ACC112 (cell line): ENCODE measurements around the gene SLC8A1.

Experiments used
- H2AFZ ChIP-seq: fragments of 200-600 bp; sonication (generic); one replicate; pipeline ENCODE4 v1.6.0; 2017; ENCODE audit warnings: antibody characterized with exemption, low read length; ENCODE audit not compliant: unreplicated experiment
- H3K27ac ChIP-seq: fragments of 200-600 bp; sonication (generic); 2 replicates; pipeline ENCODE4 v1.5.1; 2014; ENCODE audit warnings: low read depth, mild to moderate bottlenecking, antibody characterized with exemption, low read length, moderate library complexity
- H3K27me3 ChIP-seq: fragments of 200-600 bp; sonication (generic); 2 replicates; pipeline ENCODE4 v1.6.1; 2014; ENCODE audit warnings: mild to moderate bottlenecking, antibody characterized with exemption, low read length, moderate library complexity, mixed read lengths; ENCODE audit not compliant: insufficient read depth
- H3K36me3 ChIP-seq: fragments of 200-600 bp; sonication (generic); 2 replicates; pipeline ENCODE4 v1.6.1; 2016; ENCODE audit warnings: mild to moderate bottlenecking, antibody characterized with exemption, low read length, moderate library complexity, mixed read lengths; ENCODE audit not compliant: insufficient read depth
- H3K4me1 ChIP-seq: fragments of 200-600 bp; sonication (generic); one replicate; pipeline ENCODE4 v1.6.1; 2016; ENCODE audit warnings: low read length, mixed read lengths; ENCODE audit not compliant: insufficient read depth, unreplicated experiment, control insufficient read depth
- H3K4me3 ChIP-seq: fragments of 200-600 bp; sonication (generic); 2 replicates; pipeline ENCODE4 v1.5.1; 2014; ENCODE audit warnings: mild to moderate bottlenecking, low read depth, low read length
- H3K79me2 ChIP-seq: fragments of 200-600 bp; sonication (generic); one replicate; pipeline ENCODE4 v1.6.0; 2016; ENCODE audit warnings: low read length; ENCODE audit not compliant: control insufficient read depth, unreplicated experiment, insufficient read depth

SLC8A1 gene

DNA sequence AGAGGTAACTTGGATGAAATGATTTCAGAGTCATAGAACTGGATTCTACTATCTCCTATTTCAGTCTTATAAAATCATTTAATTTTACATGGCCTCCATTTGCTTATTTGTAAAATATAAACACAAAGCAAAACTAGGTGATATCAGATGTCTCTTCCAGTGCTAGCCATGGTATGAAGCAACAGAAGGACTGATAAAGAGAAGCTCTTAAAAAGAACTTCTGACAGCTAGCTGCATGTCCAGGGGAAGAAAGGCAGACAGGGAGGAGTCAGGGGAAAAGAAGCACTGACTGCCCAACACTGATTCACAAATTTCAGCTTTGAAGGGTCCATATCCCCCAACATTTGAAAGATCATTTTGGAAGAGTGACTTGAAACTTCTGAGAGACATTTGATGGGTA is 6.4 kb downstream of the SLC8A1 start:
- H3K4me1 ChIP-seq = peaks cover 9% of the 10 kb centered on the region
- H3K27ac ChIP-seq = no peak overlapping the region
- H3K36me3 ChIP-seq = no peaks in the 10 kb centered on the region
- H2AFZ ChIP-seq = no peak overlapping the region
- no peaks in the 10 kb centered on the region for H3K27me3 ChIP-seq
- H3K79me2 ChIP-seq = peaks cover 10% of the 10 kb centered on the region
- H3K4me3 ChIP-seq = no peak overlapping the region

DNA sequence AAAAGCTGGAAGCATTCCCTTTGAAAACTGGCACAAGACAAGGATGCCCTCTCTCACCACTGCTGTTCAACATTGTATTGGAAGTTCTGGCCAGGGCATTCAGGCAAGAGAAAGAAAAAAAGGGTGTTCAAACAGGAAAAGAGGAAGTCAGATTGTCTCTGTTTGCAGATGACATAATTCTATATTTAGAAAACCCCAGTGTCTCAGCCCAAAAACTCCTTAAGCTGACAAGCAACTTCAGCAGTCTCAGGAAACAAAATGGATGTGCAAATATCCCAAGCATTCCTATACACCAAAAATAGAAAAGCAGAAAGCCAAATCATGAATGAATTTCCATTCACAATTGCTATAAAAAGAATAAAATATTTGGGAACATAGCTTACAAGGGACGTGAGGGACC is 11.1 kb downstream of the SLC8A1 start:
- H3K79me2 ChIP-seq = peaks cover 4% of the 10 kb centered on the region
- H3K4me1 ChIP-seq = peaks cover 27% of the 10 kb centered on the region
- no peak overlapping the region for H3K27ac ChIP-seq
- no peaks in the 10 kb centered on the region for H3K27me3 ChIP-seq
- H2AFZ ChIP-seq = no peak overlapping the region
- no peaks in the 10 kb centered on the region for H3K36me3 ChIP-seq
- H3K4me3 ChIP-seq = no peak overlapping the region

DNA sequence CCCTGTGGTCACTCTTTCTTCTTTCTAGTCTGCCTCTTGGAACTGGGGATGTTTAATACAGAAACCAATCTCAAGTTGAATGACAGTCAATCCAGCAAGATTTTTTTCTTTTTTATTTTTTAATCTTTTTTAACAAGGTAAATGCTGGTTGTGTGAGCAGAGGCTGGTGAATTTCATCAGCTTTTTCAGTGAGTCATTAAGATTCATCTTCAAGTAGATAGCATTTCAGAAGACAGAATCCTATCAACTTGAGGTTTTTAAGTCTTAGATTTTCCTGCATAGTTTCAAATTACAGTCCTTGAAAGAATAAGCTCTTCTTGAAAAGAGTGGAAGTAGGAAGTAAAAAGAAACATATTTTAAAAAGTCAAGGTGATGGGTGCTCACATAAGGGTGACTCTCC is 12.4 kb downstream of the SLC8A1 start:
- no peak overlapping the region for H3K4me3 ChIP-seq
- H3K27ac ChIP-seq = 0 out of 2 replicates have a peak overlapping the region, but pooled peaks have one; percentile 3
- H2AFZ ChIP-seq = no peak overlapping the region
- H3K4me1 ChIP-seq = peaks cover 38% of the 10 kb centered on the region
- no peaks in the 10 kb centered on the region for H3K27me3 ChIP-seq
- H3K79me2 ChIP-seq = peaks cover 4% of the 10 kb centered on the region
- H3K36me3 ChIP-seq = no peaks in the 10 kb centered on the region

DNA sequence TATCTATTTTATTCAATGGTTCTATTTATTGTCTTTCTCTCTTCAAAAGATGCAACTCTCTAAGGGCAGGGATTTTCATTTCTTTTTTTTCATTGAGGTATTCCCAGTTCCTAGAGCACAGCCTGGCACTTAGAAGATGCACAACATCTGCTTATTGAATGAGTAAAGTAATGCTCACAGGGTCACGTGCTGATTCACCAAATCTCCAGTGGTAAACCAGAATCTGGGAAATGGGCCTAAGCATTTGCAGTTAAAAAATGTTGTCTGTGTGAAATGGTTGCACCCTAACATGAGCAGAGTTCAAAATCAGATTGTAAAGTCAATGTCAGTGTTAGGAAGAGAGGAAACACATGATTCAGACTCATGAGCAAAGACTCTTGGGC is 15.8 kb downstream of the SLC8A1 start:
- Histone ChIP-seq H3K27ac (peak overlapping the region; percentile 93; the same call in 1 of the 2 replicates), H3K36me3 (no peaks in the 10 kb centered on the region), H3K27me3 (no peaks in the 10 kb centered on the region), H2AFZ (no peak overlapping the region), H3K79me2 (peaks cover 4% of the 10 kb centered on the region), H3K4me1 (peaks cover 72% of the 10 kb centered on the region), H3K4me3 (no peak overlapping the region)

DNA sequence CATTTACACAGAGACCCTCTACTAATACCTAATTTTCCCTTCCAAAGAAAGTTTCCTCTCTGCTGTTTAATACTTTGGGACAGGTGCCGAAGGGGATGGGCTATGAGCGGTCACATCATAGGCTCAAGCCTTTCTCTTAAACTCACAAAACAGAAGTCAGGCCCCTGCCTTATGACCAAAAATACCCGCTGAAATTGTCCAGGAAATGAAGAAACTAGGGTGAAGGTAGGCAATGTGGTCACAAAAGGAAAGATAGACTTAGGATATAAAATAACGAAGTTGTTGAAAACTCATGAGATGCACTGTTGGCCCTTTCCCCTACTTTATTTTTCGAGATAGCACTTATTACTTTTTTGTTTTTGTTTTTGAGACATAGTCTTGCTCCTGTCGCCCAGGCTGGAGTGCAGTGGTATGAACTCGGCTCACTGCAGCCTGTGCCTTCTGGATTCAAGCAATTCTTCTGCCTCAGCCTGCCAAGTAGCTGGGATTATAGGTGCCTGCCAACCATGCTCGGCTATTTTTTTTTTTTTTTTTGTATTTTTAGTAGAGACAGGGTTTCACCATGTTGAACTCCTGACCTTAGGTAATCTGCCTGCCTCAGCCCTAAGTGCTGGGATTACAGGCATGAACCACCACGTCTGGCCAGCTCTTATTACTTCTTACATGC is 16.3 kb downstream of the SLC8A1 start:
- H3K27ac ChIP-seq = peak overlapping the region; percentile 93
- H2AFZ ChIP-seq = no peak overlapping the region
- H3K4me1 ChIP-seq = peaks cover 72% of the 10 kb centered on the region
- peak overlapping the region; percentile 31; the same call in 1 of the 2 replicates for H3K4me3 ChIP-seq
- H3K27me3 ChIP-seq = no peaks in the 10 kb centered on the region
- H3K79me2 ChIP-seq = peaks cover 3% of the 10 kb centered on the region
- no peaks in the 10 kb centered on the region for H3K36me3 ChIP-seq

DNA sequence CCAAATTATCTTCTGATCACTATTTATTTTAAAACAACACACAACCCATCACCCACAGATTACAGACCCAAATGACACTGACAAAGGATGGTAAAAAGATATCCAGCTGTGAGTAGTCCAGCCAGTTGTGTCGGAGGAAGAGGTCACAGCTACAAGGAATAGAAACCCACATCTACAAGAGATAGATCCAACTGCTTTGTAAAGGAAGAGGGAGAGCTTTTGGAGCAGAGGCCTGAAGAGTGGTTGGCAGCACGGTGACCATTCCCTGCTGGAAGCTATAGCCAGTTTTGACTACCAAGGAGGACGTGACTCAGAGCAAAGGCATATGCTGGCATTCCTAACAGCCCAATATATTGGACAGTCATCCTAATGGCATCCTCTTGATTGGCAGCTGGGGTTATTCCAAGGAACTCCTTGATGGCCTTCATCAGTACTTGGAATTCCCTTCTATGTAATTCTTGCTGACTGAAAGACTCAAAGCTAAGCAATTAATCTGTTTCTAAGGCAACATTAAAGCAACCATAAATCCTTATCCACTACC is 17.1 kb downstream of the SLC8A1 start:
- Histone ChIP-seq H3K4me1 (peaks cover 69% of the 10 kb centered on the region), H3K79me2 (no peaks in the 10 kb centered on the region), H2AFZ (no peak overlapping the region), H3K27ac (peak overlapping the region; percentile 93), H3K4me3 (peak overlapping the region; percentile 33; the same call in 1 of the 2 replicates), H3K36me3 (no peaks in the 10 kb centered on the region), H3K27me3 (no peaks in the 10 kb centered on the region)

DNA sequence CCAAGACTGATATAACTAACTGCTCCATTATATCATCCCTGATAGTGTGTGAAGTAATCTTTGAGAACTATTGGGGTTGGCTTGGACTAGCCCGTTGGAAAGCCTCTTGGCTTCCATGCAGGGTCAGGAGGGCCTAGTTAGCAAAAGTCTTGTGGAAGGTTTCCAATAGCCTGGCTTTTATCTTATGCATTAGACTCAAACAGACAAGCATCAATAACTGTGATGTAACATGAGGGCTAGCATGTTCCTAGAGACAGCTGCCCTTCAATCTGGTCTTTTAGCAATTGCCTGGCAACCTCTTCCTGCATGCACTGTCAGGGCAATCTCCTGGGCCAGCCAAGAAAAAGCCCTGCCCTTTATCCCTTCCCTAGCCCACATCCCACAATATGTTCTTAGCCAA is 18.2 kb downstream of the SLC8A1 start:
- H3K36me3 ChIP-seq = no peaks in the 10 kb centered on the region
- H3K4me3 ChIP-seq = no peak overlapping the region
- no peaks in the 10 kb centered on the region for H3K27me3 ChIP-seq
- peaks cover 59% of the 10 kb centered on the region for H3K4me1 ChIP-seq
- no peaks in the 10 kb centered on the region for H3K79me2 ChIP-seq
- H2AFZ ChIP-seq = no peak overlapping the region
- H3K27ac ChIP-seq = peak overlapping the region; percentile 93

DNA sequence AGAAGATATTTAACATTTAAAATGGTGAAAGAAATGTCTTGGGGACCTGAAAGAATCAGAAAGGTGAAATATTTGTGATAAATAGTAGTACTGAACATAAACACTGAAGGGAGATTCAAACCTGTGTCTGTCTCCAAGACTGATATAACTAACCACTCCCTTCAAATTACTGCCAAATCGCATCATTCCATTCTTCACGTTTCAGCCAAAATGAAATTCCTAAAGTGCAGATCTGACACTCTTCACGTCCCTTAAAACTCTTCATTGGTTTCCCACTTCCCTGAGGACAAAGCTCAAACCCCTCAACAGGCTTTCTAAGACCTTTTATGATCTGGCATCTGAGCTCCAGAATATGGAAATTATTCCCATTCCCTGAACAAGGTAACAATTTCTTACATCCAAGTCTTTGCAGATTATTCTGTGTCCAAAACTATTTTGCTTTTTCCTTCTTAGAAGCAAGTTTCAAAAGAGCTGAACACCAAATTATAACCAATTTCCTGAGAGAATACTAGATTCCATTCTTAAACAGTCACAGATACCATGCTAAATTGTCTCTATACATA is 18.9 kb downstream of the SLC8A1 start:
- H2AFZ ChIP-seq = peak overlapping the region; percentile 32
- H3K27me3 ChIP-seq = no peaks in the 10 kb centered on the region
- H3K27ac ChIP-seq = peak overlapping the region; percentile 93; the same call in 1 of the 2 replicates
- no peaks in the 10 kb centered on the region for H3K79me2 ChIP-seq
- H3K36me3 ChIP-seq = no peaks in the 10 kb centered on the region
- no peak overlapping the region for H3K4me3 ChIP-seq
- peaks cover 52% of the 10 kb centered on the region for H3K4me1 ChIP-seq

DNA sequence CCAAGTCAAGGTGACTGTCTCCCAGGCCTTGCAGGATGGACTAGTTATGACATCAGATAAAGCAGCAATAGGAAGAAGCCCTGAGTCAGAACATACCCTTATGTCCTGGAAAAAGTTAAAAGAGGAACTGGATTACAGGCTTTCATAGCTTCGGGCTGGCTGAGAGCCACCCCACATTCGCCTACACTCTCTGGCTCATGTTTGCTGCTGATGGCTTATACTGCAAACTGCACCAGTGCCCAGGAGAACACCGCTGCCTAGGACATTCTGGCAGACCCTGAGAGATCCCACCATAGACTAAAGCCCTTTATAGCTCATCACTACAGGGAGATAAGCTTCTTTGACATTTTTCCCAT is 20.3 kb downstream of the SLC8A1 start:
- peaks cover 49% of the 10 kb centered on the region for H3K4me1 ChIP-seq
- H3K4me3 ChIP-seq = no peak overlapping the region
- H3K79me2 ChIP-seq = no peaks in the 10 kb centered on the region

DNA sequence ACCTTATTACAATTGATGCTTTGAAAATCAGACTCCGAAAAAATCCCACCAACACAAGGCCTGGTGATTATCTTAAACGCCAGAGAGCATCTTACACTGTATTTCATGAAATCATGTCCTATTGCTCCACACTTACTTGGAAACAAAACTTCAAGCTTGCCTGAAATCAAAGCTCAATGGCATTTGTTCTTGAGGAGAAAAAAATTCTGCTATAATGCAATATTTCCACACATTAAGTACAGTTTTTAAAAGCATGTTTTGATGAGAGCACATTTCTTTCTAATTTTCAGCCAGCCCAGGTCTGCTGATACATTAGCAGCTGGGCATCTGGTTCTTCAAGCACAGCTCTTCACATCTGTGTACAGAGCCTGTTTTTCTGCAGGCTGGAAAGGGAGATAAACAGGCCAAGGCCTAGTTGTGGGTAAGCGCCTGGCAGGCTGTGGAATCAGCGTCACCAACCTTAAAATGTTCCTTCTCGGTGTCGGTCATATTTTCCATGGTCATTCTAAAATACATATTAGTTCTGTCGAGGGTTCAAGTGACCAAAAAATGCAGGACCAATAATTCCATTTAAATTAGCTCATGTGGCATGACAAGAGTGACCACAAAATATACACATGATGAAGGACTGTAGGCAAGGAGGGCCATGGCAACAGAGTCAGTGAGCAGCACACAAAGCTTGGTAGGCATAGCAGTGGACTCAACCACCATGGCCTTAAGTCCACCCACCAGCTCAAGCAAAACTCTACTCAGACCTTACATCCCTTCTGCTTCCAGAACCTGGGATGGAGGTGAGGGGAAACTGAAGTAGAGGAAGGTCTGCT is 20.9 kb downstream of the SLC8A1 start:
- Histone ChIP-seq H2AFZ (no peak overlapping the region), H3K27ac (0 out of 2 replicates have a peak overlapping the region, but pooled peaks have one; percentile 5), H3K4me1 (peaks cover 46% of the 10 kb centered on the region), H3K27me3 (no peaks in the 10 kb centered on the region), H3K36me3 (no peaks in the 10 kb centered on the region), H3K4me3 (no peak overlapping the region), H3K79me2 (no peaks in the 10 kb centered on the region)

More for the DNA sequence above, 20.3 kb downstream of the SLC8A1 start:
- peak overlapping the region; percentile 5; the same call in 1 of the 2 replicates for H3K27ac ChIP-seq
- H3K36me3 ChIP-seq = no peaks in the 10 kb centered on the region
- no peak overlapping the region for H2AFZ ChIP-seq
- no peaks in the 10 kb centered on the region for H3K27me3 ChIP-seq
